ENCODE results near the gene EHHADH.

DNA sequence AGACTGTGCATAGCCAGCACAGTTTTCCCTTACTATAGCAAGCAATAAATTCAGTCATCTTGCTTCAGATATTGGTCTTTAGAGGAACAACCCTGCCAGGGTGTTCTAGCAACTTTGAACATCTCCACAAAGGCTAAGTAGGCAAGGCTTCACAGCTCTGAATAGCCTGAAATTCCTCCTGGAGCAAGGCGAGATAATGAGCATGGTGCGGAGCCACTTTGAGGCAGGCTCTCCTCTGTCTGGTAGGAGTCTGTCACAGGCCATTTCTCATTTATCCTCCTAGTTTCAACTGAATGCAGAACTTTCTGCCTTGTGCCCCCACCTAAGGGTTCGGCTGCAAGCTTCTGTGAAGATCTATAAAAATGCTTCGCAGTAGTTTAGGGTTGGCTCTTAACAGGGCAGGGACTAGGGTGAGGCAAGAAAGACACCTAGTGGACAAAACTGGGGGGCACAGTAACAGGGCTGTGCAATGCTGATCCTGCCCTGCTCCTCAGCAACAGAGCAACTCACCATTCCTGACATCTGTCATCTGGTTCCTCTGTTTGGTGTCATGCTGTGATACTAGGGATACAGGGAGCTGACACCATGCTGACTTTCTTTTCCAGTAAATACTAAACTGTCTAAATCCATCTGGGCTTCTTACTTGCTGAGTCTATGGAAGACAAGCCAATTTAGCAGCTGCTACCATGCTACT lies 16.6 kb upstream of the EHHADH start:
- TF ChIP-seq POLR2AphosphoS2 (conservative IDR thresholded peaks at IDR 0.05; ENCODE audit: low read length) (no peak), EHMT2 (IDR thresholded peaks at IDR 0.05; ENCODE audit: low read depth) (no peak), POLR2A (IDR thresholded peaks at IDR 0.05; ENCODE audit: low read length) (no peak), CHD2 (IDR thresholded peaks at IDR 0.05; ENCODE audit: low read length, partially characterized antibody) (no peak), ZNF302 (CRISPR knock-in tag; IDR thresholded peaks at IDR 0.05) (no peak)
- TF ChIP-seq, protein P1, sequence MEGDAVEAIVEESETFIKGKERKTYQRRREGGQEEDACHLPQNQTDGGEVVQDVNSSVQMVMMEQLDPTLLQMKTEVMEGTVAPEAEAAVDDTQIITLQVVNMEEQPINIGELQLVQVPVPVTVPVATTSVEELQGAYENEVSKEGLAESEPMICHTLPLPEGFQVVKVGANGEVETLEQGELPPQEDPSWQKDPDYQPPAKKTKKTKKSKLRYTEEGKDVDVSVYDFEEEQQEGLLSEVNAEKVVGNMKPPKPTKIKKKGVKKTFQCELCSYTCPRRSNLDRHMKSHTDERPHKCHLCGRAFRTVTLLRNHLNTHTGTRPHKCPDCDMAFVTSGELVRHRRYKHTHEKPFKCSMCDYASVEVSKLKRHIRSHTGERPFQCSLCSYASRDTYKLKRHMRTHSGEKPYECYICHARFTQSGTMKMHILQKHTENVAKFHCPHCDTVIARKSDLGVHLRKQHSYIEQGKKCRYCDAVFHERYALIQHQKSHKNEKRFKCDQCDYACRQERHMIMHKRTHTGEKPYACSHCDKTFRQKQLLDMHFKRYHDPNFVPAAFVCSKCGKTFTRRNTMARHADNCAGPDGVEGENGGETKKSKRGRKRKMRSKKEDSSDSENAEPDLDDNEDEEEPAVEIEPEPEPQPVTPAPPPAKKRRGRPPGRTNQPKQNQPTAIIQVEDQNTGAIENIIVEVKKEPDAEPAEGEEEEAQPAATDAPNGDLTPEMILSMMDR (IDR thresholded peaks at IDR 0.05): no peak; the same call in 2 of the 3 replicates
- TF ChIP-seq, protein P2, sequence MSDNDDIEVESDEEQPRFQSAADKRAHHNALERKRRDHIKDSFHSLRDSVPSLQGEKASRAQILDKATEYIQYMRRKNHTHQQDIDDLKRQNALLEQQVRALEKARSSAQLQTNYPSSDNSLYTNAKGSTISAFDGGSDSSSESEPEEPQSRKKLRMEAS (IDR thresholded peaks at IDR 0.05): no peak
- TF ChIP-seq, protein P3, sequence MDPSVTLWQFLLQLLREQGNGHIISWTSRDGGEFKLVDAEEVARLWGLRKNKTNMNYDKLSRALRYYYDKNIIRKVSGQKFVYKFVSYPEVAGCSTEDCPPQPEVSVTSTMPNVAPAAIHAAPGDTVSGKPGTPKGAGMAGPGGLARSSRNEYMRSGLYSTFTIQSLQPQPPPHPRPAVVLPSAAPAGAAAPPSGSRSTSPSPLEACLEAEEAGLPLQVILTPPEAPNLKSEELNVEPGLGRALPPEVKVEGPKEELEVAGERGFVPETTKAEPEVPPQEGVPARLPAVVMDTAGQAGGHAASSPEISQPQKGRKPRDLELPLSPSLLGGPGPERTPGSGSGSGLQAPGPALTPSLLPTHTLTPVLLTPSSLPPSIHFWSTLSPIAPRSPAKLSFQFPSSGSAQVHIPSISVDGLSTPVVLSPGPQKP (IDR thresholded peaks at IDR 0.05; ENCODE audit: low read depth, low read length): no peak
